ENCODE results near the gene SNRPB.

SNRPB gene

DNA sequence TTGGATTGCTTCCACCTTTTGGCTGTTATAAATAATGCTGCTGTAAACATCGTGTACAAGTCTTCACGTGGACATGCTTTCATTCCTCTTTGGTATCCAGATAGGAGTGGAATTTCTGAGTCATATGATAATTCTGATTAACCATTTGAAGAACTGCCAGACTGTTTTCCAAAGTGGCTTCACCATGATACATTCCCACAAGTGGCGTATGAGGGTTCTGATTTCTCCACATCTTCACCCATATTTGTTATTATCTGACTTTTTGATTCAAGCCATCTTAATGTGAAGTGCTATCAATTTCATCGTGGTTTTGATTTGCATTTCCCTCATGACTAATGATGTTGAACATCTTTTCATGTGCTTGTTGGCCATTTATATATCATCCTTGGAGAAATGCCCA, 2.9 kb upstream of the SNRPB start:
- DNase-seq = no peak

- peak; percentile 70 to 73 for DNase-seq
These were observed 582 bp downstream of the SNRPB start for GRCh38 chr20:2469991-2470422.

GRCh38 chr20:2468581-2469407, 1.8 kb downstream of the SNRPB start:
- DNase-seq = no peak

GRCh38 chr20:2467412-2467811, 3.2 kb downstream of the SNRPB start:
- no peak for DNase-seq

DNA sequence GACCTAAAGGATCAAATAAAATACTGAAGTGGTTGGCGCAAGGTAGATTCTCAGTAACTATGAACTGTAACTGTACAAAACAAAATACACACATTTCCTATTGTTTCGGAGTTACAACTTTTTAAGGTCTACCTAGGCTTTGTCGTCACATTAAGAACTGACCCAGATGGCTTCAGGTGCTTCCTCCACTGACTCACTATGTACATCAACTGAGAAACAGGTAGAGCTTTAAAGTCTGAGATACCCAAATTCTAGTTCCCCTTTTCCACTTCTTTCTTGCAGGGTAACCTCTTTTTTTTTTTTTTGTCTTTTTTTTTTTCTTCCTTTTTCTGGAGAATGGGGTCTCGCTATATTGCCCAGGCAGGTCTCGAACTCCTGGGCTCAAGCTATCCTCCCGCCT, 5.5 kb downstream of the SNRPB start:
- no peak for DNase-seq

GRCh38 chr20:2463616-2464365, 6.8 kb downstream of the SNRPB start:
- DNase-seq = no peak

GRCh38 chr20:2462484-2462883, 8.1 kb downstream of the SNRPB start:
- DNase-seq = no peak

- DNase-seq = no peak
These were observed 9.7 kb downstream of the SNRPB start for GRCh38 chr20:2460752-2461424.

GRCh38 chr20:2459981-2460751, 10.4 kb downstream of the SNRPB start:
- no peak for DNase-seq

GRCh38 chr20:2458919-2459499, 11.6 kb downstream of the SNRPB start:
- no peak for DNase-seq

DNA sequence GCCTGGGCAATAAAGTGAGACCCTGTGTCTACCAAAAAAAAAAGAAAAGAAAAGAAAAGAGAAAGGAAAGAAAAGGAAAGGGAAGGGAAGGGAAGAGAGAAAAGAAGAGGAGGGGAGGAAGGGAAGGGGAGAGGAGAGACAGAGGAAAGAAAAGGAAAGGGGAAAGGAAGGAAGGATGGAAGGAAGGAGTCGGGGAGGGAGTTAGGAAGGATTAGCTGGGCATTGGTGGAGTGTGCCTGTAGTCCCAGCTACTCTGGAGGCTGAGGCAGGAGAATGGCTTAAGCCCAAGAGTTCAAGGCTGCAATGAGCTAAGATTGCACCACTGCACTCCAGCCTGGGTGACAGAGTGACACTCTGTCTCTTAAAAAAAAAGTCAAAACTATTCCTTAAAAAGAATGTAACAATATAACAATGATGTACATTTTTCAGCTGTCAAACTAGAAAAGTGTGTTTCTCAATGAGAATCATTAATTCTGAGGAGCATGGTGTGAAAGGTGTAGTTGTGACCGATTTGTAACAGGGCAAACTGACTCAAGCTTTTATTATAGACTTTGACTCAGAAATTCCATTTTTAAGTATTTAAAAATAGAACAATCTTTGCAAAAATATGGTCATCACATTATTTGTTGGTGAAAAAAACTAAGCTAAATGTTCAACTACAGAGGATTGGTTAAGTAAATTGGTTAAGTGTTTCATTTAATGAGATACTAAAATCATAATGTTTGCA, 14.7 kb downstream of the SNRPB start:
- no peak for DNase-seq

DNA sequence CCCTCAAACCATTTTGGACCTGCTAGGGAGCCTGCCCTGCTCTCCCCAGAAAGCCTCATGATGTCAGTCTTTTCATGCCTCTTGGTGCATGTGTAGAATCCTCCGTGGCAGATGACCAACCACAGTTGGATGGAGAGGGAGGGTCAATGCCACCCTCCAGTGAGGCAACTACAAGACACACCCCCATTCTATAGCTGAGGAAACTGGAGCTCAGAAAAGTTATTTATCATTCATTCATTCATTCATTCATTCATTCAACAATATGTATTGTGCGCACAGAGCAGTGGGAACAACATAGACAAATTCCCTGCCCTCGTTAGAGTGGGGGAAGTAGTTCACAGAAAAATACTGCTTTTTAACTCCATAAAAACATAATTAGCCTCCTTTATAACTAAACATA, 16.8 kb downstream of the SNRPB start:
- DNase-seq = no peak

- peak; percentile 50 to 62 for DNase-seq
These were observed 18.5 kb downstream of the SNRPB start for GRCh38 chr20:2451939-2452732.

DNA sequence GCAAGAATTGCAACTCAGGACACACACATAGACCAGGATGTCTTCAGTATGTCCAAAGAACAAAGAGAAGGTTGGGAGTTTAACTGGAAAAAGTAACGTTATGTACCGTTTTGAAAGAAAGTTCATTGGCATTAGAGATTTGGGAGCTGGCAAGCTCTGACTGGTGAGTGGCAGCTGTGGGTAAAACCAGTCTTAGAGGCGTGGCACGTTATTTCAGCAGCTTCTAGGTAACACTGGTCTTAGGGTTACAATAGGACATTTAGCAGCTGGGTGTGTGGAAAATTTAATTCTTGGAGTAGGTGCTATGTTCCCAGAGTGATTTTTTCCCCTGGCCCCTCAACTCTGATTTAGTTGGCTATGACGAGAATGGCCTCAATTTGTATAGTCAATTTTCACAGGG, 19.2 kb downstream of the SNRPB start:
- no peak for DNase-seq

DNA sequence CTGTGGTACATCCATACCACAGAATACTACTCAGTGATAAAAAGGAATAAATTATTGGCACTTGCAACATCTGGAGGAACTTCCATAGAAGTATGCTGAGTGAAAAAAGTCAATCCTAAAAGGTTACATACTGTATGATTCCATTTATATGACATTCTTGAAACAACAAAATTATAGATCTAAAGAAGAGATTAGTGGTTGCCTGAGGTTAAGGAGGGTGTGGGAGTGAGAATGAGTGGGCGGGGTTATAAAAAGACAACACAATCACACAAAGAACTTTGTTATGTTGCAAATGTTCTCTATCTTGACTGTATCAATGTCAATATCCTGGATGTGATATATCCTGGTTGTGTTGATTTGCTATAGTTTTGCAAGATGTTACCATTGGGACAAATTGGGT, 21.2 kb downstream of the SNRPB start:
- DNase-seq = no peak

- peak in 1 of 2 donors; percentile 31 for DNase-seq
These were observed 23.7 kb downstream of the SNRPB start for GRCh38 chr20:2446845-2447244.

DNA sequence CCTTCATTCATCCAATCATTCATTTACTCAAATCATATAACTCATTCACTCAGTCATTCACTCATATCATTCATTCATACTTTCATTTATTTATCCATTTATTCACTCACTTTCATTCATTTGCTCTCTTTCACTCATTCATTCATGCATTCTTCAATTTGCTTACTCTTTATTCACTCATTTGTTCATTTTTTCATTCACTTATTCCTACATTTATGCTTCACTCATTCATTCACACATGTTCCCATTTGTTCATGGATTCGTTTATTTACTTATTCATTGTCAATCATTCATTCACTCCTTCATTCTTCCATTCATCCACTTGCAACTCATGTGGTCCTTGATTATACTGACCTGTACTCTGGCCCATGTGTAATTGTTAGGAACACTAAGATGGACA, 39.4 kb downstream of the SNRPB start:
- DNase-seq = no peak

DNA sequence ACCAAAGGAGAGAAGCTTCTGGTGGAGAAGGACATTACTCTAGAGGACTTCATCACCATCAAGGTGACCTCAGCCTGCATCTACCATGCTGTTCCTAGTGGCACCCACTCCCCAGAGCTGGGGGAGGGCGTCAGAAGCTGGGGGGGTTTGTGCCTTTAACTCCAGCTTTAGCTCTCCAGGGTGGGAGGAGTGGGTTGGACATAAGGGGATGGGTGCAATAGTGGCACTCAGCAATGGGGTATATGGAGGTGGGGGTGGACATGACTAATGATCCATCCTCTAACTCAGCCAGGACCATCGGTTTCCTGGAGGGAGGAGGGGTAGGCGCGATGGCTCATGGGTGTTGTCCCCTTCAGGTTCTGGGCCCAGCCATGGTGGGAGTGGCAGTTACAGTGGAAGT, 40.1 kb downstream of the SNRPB start:
- DNase-seq = no peak

DNA sequence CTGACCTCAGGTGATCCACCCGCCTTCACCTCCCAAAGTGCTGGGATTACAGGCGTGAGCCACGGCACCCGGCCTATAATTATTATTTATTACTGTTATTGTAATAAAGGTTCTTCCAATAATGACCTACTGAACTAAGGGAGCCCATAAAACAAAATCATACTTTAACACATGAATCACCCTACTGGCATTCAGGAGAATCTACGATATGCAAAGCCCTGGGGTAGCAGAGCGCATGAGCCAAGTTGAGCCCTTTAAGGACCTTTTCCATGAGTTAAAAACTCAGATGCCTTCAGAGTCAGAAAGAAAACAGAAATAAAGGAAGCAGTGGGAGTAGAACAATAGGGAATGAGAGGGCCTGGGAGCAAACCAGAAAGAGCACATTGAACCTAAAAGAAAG, 41.5 kb downstream of the SNRPB start:
- no peak for DNase-seq

- DNase-seq = no peak
These were observed 49.3 kb downstream of the SNRPB start for GRCh38 chr20:2421247-2421646.

DNA sequence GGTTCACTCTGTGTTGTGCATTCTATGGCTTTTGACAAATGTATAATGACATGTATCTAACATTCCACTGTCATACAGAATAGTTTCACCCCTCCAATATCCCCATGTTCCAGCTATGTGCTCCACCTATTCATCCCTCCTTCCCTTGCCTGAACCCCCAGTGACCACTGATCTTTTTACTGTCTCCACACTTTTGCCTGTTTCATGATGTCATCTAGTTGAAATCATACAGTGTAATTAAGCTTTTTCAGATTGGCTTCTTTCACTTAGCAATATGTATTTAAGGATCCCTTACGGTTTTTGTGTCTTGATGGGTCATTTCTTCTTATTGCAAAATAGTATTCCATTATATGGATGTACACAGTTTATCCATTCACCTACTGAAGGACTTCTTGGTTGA, 50.1 kb downstream of the SNRPB start:
- no peak for DNase-seq
